Cardiac ventricle fibroblast (primary cell): ENCODE results near the gene RTTN. TPM values are rescaled to one million over a fixed set of nuclear protein-coding genes. Genes with fewer than 3 reads are reported as not detected.

Experiments used
- total RNA-seq: library from RNA; depleted of rRNA; stranded (reverse); fragments of >200 nt; gene quantifications from 2 replicates; pipeline ENCODE4 v1.2.3, GENCODE V29; 2015

Gene RTTN, protein sequence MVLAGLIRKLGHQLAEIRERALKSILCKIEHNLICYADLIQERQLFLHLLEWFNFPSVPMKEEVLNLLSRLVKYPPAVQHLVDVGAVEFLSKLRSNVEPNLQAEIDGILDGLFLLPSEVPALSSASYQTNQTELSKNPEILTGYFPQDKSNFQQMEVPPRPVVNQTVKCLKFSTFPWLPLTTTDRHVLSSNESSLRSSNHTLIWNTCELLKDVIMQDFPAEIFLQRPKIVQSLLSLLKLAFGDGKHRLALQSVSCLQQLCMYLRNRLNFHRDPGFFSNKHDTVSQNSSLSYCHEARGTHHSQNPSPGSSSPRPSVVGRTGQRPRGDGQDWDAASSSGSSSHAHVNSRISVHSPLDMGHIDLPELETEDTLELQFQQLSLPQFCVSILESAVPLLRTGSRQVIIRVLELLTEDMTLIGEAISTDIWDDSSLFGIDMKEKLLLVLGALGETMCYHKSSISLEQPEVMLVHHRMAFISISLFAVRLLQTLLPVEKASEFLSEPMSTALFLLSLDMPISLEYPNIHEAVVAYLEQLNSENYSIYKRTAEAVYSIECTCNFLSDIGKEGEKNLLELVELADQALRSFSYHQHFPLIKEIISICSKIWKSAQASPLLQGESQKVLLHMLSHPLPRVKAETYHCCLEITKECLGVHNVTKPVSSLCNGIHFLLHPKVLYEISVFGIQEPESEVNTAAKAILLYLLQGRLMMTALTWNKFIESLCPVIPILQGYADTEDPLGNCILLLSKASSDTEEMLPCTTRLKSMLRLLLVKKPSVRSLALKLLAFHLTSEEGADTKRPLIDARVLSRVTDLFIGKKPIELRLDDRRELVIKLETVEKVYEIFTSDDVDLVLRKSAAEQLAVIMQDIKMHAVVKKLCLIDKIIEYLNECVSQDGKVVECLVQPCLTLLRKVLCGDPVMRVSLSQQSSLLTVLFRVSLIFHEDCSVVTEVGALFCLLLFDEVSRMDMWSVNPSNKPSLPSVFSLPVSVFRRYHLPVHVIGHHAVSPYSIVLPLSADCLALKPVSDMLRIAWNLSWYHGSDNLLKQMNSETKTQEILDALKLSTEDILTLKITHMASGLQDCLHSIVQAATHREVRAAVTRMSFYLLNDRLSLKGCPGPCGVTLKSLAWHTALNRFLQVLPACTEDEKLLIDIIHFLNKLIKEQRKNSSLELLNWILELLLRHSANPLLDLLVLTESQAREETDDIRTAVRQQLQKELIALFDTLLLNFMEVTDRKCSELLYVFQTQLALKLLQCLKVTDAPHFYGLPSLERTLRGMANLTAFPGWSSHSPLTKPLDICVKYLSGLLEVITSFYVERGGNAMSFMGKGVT (N-terminal part only)
- total RNA-seq, result 3.0 and 4.4 TPM in 2 replicates

DNA sequence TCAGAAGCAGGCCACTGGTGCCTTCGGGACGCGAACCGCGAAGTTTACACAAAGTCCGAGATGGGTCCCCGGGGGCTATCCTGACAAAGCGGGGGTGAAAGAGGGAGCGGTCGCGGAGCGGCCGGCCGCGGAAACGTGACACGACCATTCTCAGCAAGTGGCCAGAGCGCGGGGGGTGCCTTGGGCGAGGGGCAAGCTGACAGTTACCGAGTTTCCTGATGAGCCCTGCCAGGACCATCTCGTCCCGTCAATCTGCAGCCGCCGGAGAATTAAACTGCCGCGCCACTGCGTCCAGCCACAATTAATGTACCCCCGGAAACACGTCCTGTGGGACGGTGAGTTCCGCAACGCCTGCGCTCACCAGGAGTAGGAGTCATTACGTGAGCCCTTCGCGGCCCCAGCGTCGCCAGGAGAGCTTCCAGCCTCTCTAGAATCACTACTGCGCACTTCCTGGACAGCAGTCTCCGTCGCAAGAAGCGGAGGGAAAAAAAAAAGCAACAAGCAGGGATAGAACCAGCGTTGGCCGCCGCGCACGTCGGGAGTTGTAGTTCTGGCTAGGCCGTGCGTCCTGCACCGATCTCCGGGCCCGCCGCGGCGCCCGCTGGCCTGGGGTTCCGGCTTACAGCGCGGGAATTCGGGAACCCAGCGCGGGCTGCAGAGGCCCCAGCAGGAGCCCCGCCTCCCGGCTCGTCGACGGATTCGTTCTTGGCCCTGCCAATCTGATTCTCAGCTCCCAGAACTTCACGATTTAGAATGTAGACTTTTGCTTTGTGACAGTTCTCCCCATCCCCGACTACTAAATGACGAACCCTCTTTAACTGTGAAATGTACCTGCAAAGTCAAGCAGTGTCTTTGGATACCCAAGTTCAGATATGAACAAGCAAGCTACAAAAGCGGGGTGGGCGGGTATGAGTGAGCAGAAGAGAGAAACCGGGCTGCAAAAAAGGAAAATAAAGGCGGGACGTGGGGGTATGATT is at the start of gene RTTN:
Gene RTTN (minus strand): TSS at position 267 of the 977 bp plus-strand sequence. CDS start 29 bp downstream, at position 238.

Other genes starting within 250 kb of the RTTN start
- gene SOCS6, start 83.4 kb upstream of the RTTN start, total RNA-seq, result 10.9 and 11.8 TPM in 2 replicates